Hepatocyte (in vitro differentiated cells): ENCODE results near the gene AGBL4. TPM values are rescaled to one million over a fixed set of nuclear protein-coding genes. Genes with fewer than 3 reads are reported as not detected.

Source experiments
- DNase-seq: peaks from one replicate; pipeline ENCODE4 v3.0.0-alpha.2; 2016; ENCODE audit warnings: low spot score
- H2AFZ ChIP-seq: fragments of 200-600 bp; sonication (generic); 2 replicates; pipeline ENCODE4 v1.6.0; 2016; ENCODE audit warnings: antibody characterized with exemption, mild to moderate bottlenecking
- H3K27ac ChIP-seq: fragments of 200-600 bp; sonication (generic); 2 replicates; pipeline ENCODE4 v1.5.1; 2016; ENCODE audit warnings: mild to moderate bottlenecking
- H3K27me3 ChIP-seq: fragments of 200-600 bp; sonication (generic); 2 replicates; pipeline ENCODE4 v1.6.1; 2016
- H3K36me3 ChIP-seq: fragments of 200-600 bp; sonication (generic); replicated peaks from 2 replicates; pipeline ENCODE4 v1.5.1; 2016; ENCODE audit warnings: low read depth; ENCODE audit not compliant: insufficient read depth
- H3K4me1 ChIP-seq: fragments of 200-600 bp; sonication (generic); 2 replicates; pipeline ENCODE4 v1.5.1; 2016; ENCODE audit warnings: mild to moderate bottlenecking, moderate library complexity; ENCODE audit not compliant: insufficient read depth
- H3K4me2 ChIP-seq: fragments of 200-600 bp; sonication (generic); 2 replicates; pipeline ENCODE4 v1.6.0; 2016
- H3K4me3 ChIP-seq: fragments of 200-600 bp; sonication (generic); 2 replicates; pipeline ENCODE4 v1.5.1; 2016; ENCODE audit warnings: mild to moderate bottlenecking
- H3K79me2 ChIP-seq: fragments of 200-600 bp; sonication (generic); 2 replicates; pipeline ENCODE4 v1.6.0; 2017; ENCODE audit warnings: mild to moderate bottlenecking
- H3K9me2 ChIP-seq: fragments of 200-600 bp; sonication (generic); replicated peaks from 2 replicates; pipeline ENCODE4 v1.6.0; 2017; ENCODE audit warnings: mild to moderate bottlenecking; ENCODE audit not compliant: insufficient read depth
- H3K9me3 ChIP-seq: fragments of 200-600 bp; sonication (generic); 2 replicates; pipeline ENCODE4 v1.5.1; 2016; ENCODE audit warnings: low read depth, mild to moderate bottlenecking
- H4K20me1 ChIP-seq: fragments of 200-600 bp; sonication (generic); 2 replicates; pipeline ENCODE4 v1.6.0; 2016; ENCODE audit warnings: mild to moderate bottlenecking; ENCODE audit not compliant: insufficient read depth, poor library complexity, severe bottlenecking
- EZH2 ChIP-seq: fragments of 200-600 bp; sonication (generic); IDR thresholded peaks from 2 replicates; pipeline ENCODE4 v1.6.1; 2016; ENCODE audit warnings: antibody characterized with exemption, mild to moderate bottlenecking, borderline replicate concordance
- EZH2phosphoT487 ChIP-seq: fragments of 200-600 bp; sonication (generic); IDR thresholded peaks from one replicate; pipeline ENCODE4 v1.6.1; 2018; ENCODE audit warnings: antibody characterized with exemption, mild to moderate bottlenecking, low read depth, moderate library complexity; ENCODE audit not compliant: unreplicated experiment, severe bottlenecking
- WGBS: methylation state at CpG from one replicate; pipeline ENCODE4 v1.1.6; 2016; ENCODE audit warnings: low lambda C conversion rate; ENCODE audit errors: missing lambda C conversion rate; 5-methylcytosine and 5-hydroxymethylcytosine counted together
- polyA plus RNA-seq: library from polyadenylated mRNA; unstranded; fragments of >200 nt; fragmentation: Nextera tagmentation; extraction: Ambion mirVana; gene quantifications from 2 replicates; pipeline ENCODE4 v1.2.1, GENCODE V29; 2016
- total RNA-seq: library from RNA; depleted of rRNA; stranded (reverse); fragments of >200 nt; gene quantifications from 2 replicates; pipeline ENCODE4 v1.2.3, GENCODE V29; 2014
- TF ChIP-seq, protein P1 (sequence below): fragments of 200-600 bp; sonication (generic); IDR thresholded peaks from 2 replicates; pipeline ENCODE4 v1.5.1; 2016; ENCODE audit warnings: antibody characterized with exemption, mild to moderate bottlenecking; ENCODE audit not compliant: poor library complexity

Gene AGBL4
- total and polyA plus RNA-seq, 2 experiments from 2014 or later: 0.50 to 0.73 TPM

DNA sequence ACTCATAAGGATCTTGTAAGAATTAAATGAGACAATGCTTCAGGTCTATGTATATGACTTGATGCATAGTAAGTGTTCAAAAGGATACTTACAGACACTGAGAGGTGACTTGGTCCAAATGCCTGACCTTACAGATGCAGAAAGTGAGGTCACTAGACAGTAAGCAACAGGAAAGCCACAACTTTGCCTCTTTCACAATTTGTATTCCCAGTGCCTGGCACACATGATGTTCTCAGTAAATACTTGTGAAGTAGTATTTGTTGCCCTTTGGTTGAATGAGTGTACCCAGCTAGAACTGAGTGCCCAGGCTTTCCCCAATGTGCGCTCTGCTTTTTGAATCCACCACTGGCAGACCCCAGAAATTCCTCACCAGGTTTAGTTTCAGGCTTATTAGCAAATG is 1352.2 kb downstream of the AGBL4 start:
- no peaks in the 10 kb centered on the region for H3K9me3 ChIP-seq
- no peaks in the 10 kb centered on the region for H3K36me3 ChIP-seq
- H3K27ac ChIP-seq: no peak overlapping the region
- no peaks in the 10 kb centered on the region for H4K20me1 ChIP-seq
- no peaks in the 10 kb centered on the region for H3K9me2 ChIP-seq
- no peak for TF ChIP-seq EZH2phosphoT487
- TF ChIP-seq, protein P1, sequence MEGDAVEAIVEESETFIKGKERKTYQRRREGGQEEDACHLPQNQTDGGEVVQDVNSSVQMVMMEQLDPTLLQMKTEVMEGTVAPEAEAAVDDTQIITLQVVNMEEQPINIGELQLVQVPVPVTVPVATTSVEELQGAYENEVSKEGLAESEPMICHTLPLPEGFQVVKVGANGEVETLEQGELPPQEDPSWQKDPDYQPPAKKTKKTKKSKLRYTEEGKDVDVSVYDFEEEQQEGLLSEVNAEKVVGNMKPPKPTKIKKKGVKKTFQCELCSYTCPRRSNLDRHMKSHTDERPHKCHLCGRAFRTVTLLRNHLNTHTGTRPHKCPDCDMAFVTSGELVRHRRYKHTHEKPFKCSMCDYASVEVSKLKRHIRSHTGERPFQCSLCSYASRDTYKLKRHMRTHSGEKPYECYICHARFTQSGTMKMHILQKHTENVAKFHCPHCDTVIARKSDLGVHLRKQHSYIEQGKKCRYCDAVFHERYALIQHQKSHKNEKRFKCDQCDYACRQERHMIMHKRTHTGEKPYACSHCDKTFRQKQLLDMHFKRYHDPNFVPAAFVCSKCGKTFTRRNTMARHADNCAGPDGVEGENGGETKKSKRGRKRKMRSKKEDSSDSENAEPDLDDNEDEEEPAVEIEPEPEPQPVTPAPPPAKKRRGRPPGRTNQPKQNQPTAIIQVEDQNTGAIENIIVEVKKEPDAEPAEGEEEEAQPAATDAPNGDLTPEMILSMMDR: no peak
- no peak for TF ChIP-seq EZH2
- no peaks in the 10 kb centered on the region for H3K4me1 ChIP-seq
- H3K4me2 ChIP-seq: no peak overlapping the region
- no peaks in the 10 kb centered on the region for H3K79me2 ChIP-seq
- 0% methylated on average over 1 of the region's 1 CpG for WGBS
- H3K4me3 ChIP-seq: no peak overlapping the region
- DNase-seq: no peak
- no peak overlapping the region for H2AFZ ChIP-seq
- no peaks in the 10 kb centered on the region for H3K27me3 ChIP-seq

DNA sequence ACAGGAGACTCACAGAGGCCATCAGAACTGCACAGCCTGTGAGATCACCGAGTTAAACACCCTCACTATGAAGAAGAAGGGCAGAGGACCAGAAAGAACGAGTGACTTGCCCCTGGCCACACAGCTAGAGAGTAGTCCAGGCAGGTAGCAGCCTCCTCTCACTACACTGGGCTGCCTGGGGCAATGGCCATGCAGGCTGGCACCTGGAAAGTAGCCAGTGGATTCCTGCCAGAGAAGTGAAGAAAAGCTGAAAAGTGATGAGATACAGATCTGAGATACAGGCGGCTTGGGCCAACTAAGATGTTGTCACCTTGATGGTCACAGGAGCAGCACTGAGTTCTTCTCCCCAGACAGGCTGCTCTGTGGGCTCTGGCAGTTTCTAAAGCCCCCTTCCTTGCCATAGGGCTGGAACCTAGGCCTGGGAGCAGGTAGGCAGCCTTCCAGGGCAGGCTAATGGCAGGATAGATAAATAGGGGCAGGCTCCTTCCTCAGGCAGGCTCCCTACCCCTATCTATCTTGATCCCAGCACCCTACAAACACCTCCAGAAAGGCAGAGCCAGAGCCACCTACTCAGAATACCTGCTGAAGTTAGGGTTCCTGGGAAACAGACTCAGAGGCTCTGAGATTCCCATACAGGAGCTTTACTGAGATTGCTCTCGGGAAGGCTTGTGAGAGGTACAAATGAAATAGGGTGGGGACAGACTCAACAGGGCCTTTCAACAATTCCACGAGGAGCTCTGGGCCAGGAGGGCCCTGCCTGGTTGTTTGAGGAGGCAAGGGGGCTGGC is 1353.3 kb downstream of the AGBL4 start:
- Histone ChIP-seq H3K4me3 (no peak overlapping the region), H3K36me3 (no peaks in the 10 kb centered on the region), H3K9me3 (no peaks in the 10 kb centered on the region), H3K9me2 (no peaks in the 10 kb centered on the region), H3K27me3 (no peaks in the 10 kb centered on the region), H3K4me2 (no peak overlapping the region), H3K79me2 (no peaks in the 10 kb centered on the region), H2AFZ (no peak overlapping the region), H4K20me1 (no peaks in the 10 kb centered on the region), H3K4me1 (no peaks in the 10 kb centered on the region), H3K27ac (no peak overlapping the region)
- no peak for TF ChIP-seq EZH2phosphoT487
- TF ChIP-seq, protein P1: no peak
- no peak for TF ChIP-seq EZH2
- DNase-seq: no peak
- 80% methylated on average over 5 of the region's 5 CpGs for WGBS

DNA sequence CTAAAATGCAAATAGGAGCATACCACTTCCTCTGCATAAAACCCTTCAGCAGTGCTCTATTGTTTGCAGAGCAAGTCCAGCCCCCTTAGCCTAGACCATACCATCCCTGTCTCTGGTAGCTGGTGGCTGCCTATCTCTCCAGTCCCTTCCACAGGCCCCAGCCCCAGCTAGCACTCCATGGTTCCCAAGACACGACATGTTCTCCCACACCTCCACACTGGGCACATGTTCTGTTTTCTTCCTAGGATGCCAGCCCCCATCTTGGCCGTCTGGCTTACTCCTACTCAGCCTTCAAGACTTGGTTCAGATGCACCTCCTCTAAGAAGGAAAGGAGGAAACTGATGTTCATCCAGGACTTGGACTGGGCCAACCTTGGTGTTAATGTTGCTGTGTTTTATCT is 1355.4 kb downstream of the AGBL4 start:
- H3K9me3 ChIP-seq: no peaks in the 10 kb centered on the region
- no peaks in the 10 kb centered on the region for H3K9me2 ChIP-seq
- H4K20me1 ChIP-seq: no peaks in the 10 kb centered on the region
- no peaks in the 10 kb centered on the region for H3K4me1 ChIP-seq
- peaks cover 6% of the 10 kb centered on the region for H3K27me3 ChIP-seq
- H3K36me3 ChIP-seq: no peaks in the 10 kb centered on the region
- DNase-seq: no peak
- H3K4me2 ChIP-seq: no peak overlapping the region
- H3K4me3 ChIP-seq: no peak overlapping the region
- no peaks in the 10 kb centered on the region for H3K79me2 ChIP-seq
- no peak overlapping the region for H2AFZ ChIP-seq
- TF ChIP-seq, protein P1: no peak
- TF ChIP-seq EZH2phosphoT487 (no peak), EZH2 (no peak)
- H3K27ac ChIP-seq: no peak overlapping the region
- 93% methylated on average over 2 of the region's 2 CpGs for WGBS
